Neural cell (in vitro differentiated cells): ENCODE results near the gene DDC. TPM values are rescaled to one million over a fixed set of nuclear protein-coding genes. Genes with fewer than 3 reads are reported as not detected.

ENCODE experiments used
- H2AFZ ChIP-seq: fragments of 200-600, 300-800 bp; sonication (generic), shearing (Covaris generic); 2 replicates; pipeline ENCODE4 v1.6.0; 2014; ENCODE audit warnings: low read depth, mild to moderate bottlenecking, antibody characterized with exemption, low read length, moderate library complexity
- H3F3A ChIP-seq: fragments of 200-600 bp; shearing (Covaris generic); 2 replicates; pipeline ENCODE4 v1.6.1; 2016; ENCODE audit warnings: mild to moderate bottlenecking, moderate library complexity, mixed read lengths, antibody characterized with exemption, low read length; ENCODE audit not compliant: insufficient read depth, poor library complexity, severe bottlenecking
- H3K27ac ChIP-seq: fragments of 200-600, 300-800 bp; sonication (generic), shearing (Covaris generic); 2 replicates; pipeline ENCODE4 v1.5.1; 2014; ENCODE audit warnings: mild to moderate bottlenecking, low read length, moderate library complexity
- H3K27me3 ChIP-seq: fragments of 300-800, 200-600 bp; sonication (generic), shearing (Covaris generic); 2 replicates; pipeline ENCODE4 v1.6.0; 2014; ENCODE audit warnings: mild to moderate bottlenecking, low read depth, low read length, moderate library complexity; ENCODE audit not compliant: insufficient read depth
- H3K36me3 ChIP-seq: fragments of 300-800, 200-600 bp; sonication (generic), shearing (Covaris generic); 2 replicates; pipeline ENCODE4 v1.5.1; 2014; ENCODE audit warnings: mild to moderate bottlenecking, antibody characterized with exemption, low read length, moderate library complexity; ENCODE audit not compliant: insufficient read depth
- H3K4me2 ChIP-seq: fragments of 300-800, 200-600 bp; sonication (generic), shearing (Covaris generic); 2 replicates; pipeline ENCODE4 v1.6.0; 2014; ENCODE audit warnings: mild to moderate bottlenecking, low read length
- H3K4me3 ChIP-seq: fragments of 300-800, 200-600 bp; sonication (generic), shearing (Covaris generic); 2 replicates; pipeline ENCODE4 v1.5.1; 2014; ENCODE audit warnings: mild to moderate bottlenecking, low read length, moderate library complexity
- H3K79me2 ChIP-seq: fragments of 200-600 bp; shearing (Covaris generic); replicated peaks from 2 replicates; pipeline ENCODE4 v1.6.0; 2014; ENCODE audit warnings: mild to moderate bottlenecking, low read length, moderate library complexity; ENCODE audit not compliant: insufficient read depth
- H3K9ac ChIP-seq: fragments of 300-800, 200-600 bp; sonication (generic), shearing (Covaris generic); 2 replicates; pipeline ENCODE4 v1.6.1; 2016; ENCODE audit warnings: mild to moderate bottlenecking, low read length, mixed read lengths
- H3K9me2 ChIP-seq: fragments of 200-600 bp; shearing (Covaris generic); 2 replicates; pipeline ENCODE4 v1.6.1; 2016; ENCODE audit warnings: mild to moderate bottlenecking, low read length, mixed read lengths; ENCODE audit not compliant: insufficient read depth
- H3K9me3 ChIP-seq: fragments of 200-600, 300-800 bp; sonication (generic), shearing (Covaris generic); 2 replicates; pipeline ENCODE4 v1.6.1; 2016; ENCODE audit warnings: mild to moderate bottlenecking, mixed run types, low read length, moderate library complexity, mixed read lengths
- H4K20me1 ChIP-seq: fragments of 200-600 bp; shearing (Covaris generic); 2 replicates; pipeline ENCODE4 v1.6.1; 2016; ENCODE audit warnings: mild to moderate bottlenecking, mixed run types; ENCODE audit not compliant: insufficient read depth
- EP300 ChIP-seq: fragments of 450-650 bp; conservative IDR thresholded peaks from 2 replicates; pipeline ENCODE4 v1.6.1; 2014; ENCODE audit warnings: antibody characterized with exemption, mild to moderate bottlenecking, moderate library complexity; ENCODE audit not compliant: poor library complexity, severe bottlenecking
- EZH2 ChIP-seq: fragments of 200-600, 300-800 bp; shearing (Covaris generic), sonication (generic); IDR thresholded peaks from 2 replicates; pipeline ENCODE4 v1.6.1; 2014; ENCODE audit warnings: antibody characterized with exemption, low read length, borderline replicate concordance, mild to moderate bottlenecking; ENCODE audit not compliant: insufficient read depth, poor library complexity, severe bottlenecking
- MXI1 ChIP-seq: fragments of 450-650 bp; conservative IDR thresholded peaks from 2 replicates; pipeline ENCODE4 v1.6.1; 2014; ENCODE audit warnings: antibody characterized with exemption, mild to moderate bottlenecking; ENCODE audit not compliant: poor library complexity, severe bottlenecking
- POLR2AphosphoS5 ChIP-seq: IDR thresholded peaks from 2 replicates; pipeline ENCODE4 v1.6.1; 2012
- RAD21 ChIP-seq: fragments of 450-650 bp; conservative IDR thresholded peaks from 2 replicates; pipeline ENCODE4 v1.6.1; 2014; ENCODE audit warnings: antibody characterized with exemption, mild to moderate bottlenecking, moderate library complexity
- REST ChIP-seq: IDR thresholded peaks from 2 replicates; pipeline ENCODE4 v1.6.1; 2012; ENCODE audit warnings: borderline replicate concordance
- SMC3 ChIP-seq: fragments of 450-650 bp; conservative IDR thresholded peaks from 2 replicates; pipeline ENCODE4 v1.6.1; 2014; ENCODE audit warnings: antibody characterized with exemption, mild to moderate bottlenecking, moderate library complexity; ENCODE audit not compliant: poor library complexity
- TAF1 ChIP-seq: IDR thresholded peaks from 2 replicates; pipeline ENCODE4 v1.6.1; 2012; ENCODE audit warnings: low read depth
- polyA plus RNA-seq: library from polyadenylated mRNA; depleted of rRNA; stranded (reverse); fragments of >200 nt; gene quantifications from 2 replicates; pipeline ENCODE4 v1.2.3, GENCODE V29; 2014
- TF ChIP-seq, protein P1 (sequence below): fragments of 450-650 bp; IDR thresholded peaks from 2 replicates; pipeline ENCODE4 v1.5.1; 2014; ENCODE audit warnings: antibody characterized with exemption, mild to moderate bottlenecking, moderate library complexity; ENCODE audit not compliant: poor library complexity, severe bottlenecking

DDC gene
- polyA plus RNA-seq, 1 donor from 2014 or later, result 42.9 TPM

DNA sequence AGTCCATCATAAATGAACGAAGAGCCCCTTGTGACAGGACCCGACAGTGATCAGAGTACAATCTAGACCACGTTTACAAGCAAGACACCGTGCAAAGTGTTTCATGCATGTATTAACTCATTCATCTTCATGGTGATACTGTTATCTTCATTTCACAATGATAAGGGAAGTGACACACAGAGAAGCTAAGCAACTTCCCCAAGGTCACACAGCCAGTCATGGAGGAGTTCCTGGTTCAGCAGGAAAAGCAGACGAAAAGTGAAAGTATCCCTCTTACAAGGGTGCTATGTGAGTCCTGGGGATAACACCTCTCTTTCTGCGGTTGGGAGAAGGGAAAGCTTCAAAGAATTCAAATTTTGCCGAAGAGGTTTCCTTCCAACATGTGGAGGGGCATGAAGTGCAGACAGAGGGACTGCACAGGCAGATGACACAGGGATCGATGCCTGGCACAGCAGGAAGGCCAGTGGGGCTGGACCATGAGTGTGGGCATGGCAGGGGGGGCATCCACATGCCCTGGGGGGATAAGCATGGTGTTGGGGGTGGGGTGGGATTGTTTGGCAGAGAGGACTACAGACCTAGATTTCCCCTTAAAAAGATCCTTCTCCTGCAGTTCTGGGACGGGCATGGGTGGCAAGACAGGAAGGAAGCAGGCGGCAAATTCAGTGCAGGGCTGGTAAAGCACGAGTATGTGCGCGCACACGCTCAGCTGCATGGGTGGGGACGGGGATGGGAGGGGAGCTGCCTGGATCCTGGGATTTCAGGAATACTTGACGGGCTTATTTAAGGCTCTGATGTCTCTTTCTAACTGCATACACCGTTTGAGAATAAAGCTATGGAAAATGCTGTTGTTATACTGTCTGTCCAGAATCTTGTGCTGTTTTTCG, 33.5 kb upstream of the DDC start:
- H3K79me2 ChIP-seq, result no peaks in the 10 kb centered on the region
- H3K27ac ChIP-seq, result peak overlapping the region; percentile 87
- peak overlapping the region; percentile 36 for H2AFZ ChIP-seq
- H3K9me3 ChIP-seq, result no peaks in the 10 kb centered on the region
- H3K4me2 ChIP-seq, result peak overlapping the region; percentile 37
- H3K9ac ChIP-seq, result peak overlapping the region; percentile 57
- peak overlapping the region; percentile 28 for H3K4me3 ChIP-seq
- no peaks in the 10 kb centered on the region for H3K9me2 ChIP-seq
- no peaks in the 10 kb centered on the region for H3F3A ChIP-seq
- H3K27me3 ChIP-seq, result no peaks in the 10 kb centered on the region
- TF ChIP-seq REST (peak; percentile 33), MXI1 (no peak)
- no peaks in the 10 kb centered on the region for H4K20me1 ChIP-seq
- H3K36me3 ChIP-seq, result no peaks in the 10 kb centered on the region

- no peaks in the 10 kb centered on the region for H3F3A ChIP-seq
- no peaks in the 10 kb centered on the region for H3K36me3 ChIP-seq
- H3K27ac ChIP-seq, result no peak overlapping the region
- H3K9ac ChIP-seq, result no peak overlapping the region
- no peak overlapping the region for H3K4me3 ChIP-seq
- H3K27me3 ChIP-seq, result no peaks in the 10 kb centered on the region
- no peaks in the 10 kb centered on the region for H3K9me2 ChIP-seq
- H3K4me2 ChIP-seq, result no peak overlapping the region
- H3K79me2 ChIP-seq, result no peaks in the 10 kb centered on the region
- H4K20me1 ChIP-seq, result no peaks in the 10 kb centered on the region
- H2AFZ ChIP-seq, result no peak overlapping the region
- no peaks in the 10 kb centered on the region for H3K9me3 ChIP-seq
- TF ChIP-seq POLR2AphosphoS5, result no peak
- no peak for TF ChIP-seq REST
- TF ChIP-seq, protein P1, sequence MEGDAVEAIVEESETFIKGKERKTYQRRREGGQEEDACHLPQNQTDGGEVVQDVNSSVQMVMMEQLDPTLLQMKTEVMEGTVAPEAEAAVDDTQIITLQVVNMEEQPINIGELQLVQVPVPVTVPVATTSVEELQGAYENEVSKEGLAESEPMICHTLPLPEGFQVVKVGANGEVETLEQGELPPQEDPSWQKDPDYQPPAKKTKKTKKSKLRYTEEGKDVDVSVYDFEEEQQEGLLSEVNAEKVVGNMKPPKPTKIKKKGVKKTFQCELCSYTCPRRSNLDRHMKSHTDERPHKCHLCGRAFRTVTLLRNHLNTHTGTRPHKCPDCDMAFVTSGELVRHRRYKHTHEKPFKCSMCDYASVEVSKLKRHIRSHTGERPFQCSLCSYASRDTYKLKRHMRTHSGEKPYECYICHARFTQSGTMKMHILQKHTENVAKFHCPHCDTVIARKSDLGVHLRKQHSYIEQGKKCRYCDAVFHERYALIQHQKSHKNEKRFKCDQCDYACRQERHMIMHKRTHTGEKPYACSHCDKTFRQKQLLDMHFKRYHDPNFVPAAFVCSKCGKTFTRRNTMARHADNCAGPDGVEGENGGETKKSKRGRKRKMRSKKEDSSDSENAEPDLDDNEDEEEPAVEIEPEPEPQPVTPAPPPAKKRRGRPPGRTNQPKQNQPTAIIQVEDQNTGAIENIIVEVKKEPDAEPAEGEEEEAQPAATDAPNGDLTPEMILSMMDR, result no peak
- no peak for TF ChIP-seq SMC3
- no peak for TF ChIP-seq EZH2
- TF ChIP-seq MXI1, result no peak
- no peak for TF ChIP-seq TAF1
- TF ChIP-seq EP300, result no peak
- TF ChIP-seq RAD21, result no peak
Observed at GRCh38 chr7:50596484-50596883, 31.3 kb upstream of the DDC start.
